Measurements from ENCODE around the gene MLN. TPM values are rescaled to one million over a fixed set of nuclear protein-coding genes. Genes with fewer than 3 reads are reported as not detected.

Gene MLN
- polyA plus RNA-seq, 1 of the 3 experiments (the other 2 are of a cell fraction), result not detected

DNA sequence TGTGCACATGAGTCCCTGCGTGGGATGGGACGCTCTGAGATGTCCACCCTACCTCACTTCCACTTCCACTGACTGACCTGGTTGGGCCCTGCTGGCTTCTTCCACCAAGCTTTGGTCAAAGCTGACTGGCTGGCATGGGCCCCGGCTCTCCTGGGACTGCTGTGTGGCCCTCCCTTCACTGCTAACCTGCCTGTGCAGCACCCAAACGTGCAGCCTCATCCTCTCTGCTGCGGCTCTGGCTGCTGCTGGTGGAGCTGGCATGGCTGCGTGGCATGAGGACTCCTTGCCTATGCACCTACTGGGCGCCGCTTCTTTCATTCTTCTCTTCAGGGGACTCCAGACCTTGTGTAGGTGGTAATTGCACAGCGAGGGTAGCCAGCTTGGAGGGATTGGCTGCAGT, 38.4 kb downstream of the MLN start:
- 91% methylated on average over 7 of the region's 9 CpGs for WGBS (ENCODE audit: low lambda C conversion rate)
- H3F3A ChIP-seq (replicated peaks; ENCODE audit: insufficient read depth), result peaks cover under 1% of the 10 kb centered on the region
- no peaks in the 10 kb centered on the region for H3K9me3 ChIP-seq
- H3K4me2 ChIP-seq, result no peak overlapping the region
- no peaks in the 10 kb centered on the region for H3K9me2 ChIP-seq
- H3K9ac ChIP-seq, result no peak overlapping the region
- ChIA-PET POLR2A (no interaction called here), CTCF (interaction anchor here (1.1 to 14.7 kb wide), 7 partner anchors 14 to 389 kb away, joined by 3 to 204 read pairs (median 63); partner anchors contain the start of genes IP6K3 and UQCC2)
- H4K20me1 ChIP-seq (ENCODE audit: insufficient read depth), result no peaks in the 10 kb centered on the region
- no peak overlapping the region for H3K4me3 ChIP-seq (ENCODE audit: low read depth in 2 of 2, low read length in 1 of 2)
- no peak overlapping the region for H2AFZ ChIP-seq (ENCODE audit: low read depth)
- H3K27me3 ChIP-seq (ENCODE audit: insufficient read depth), result no peaks in the 10 kb centered on the region
- TF ChIP-seq RAD21 (IDR thresholded peaks at IDR 0.05; ENCODE audit: low read length), result no peak
- no peak for TF ChIP-seq YY1 (IDR thresholded peaks at IDR 0.05; ENCODE audit: low read depth)
- no peak for TF ChIP-seq TCF12 (IDR thresholded peaks at IDR 0.05)
- no peak for TF ChIP-seq NFIC (IDR thresholded peaks at IDR 0.05; ENCODE audit: borderline replicate concordance)
- TF ChIP-seq EP300 (IDR thresholded peaks at IDR 0.05; ENCODE audit: borderline replicate concordance in 1 of 2, low read depth in 1 of 2, low read length in 1 of 2), result no peak
- TF ChIP-seq, protein P1, sequence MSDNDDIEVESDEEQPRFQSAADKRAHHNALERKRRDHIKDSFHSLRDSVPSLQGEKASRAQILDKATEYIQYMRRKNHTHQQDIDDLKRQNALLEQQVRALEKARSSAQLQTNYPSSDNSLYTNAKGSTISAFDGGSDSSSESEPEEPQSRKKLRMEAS (IDR thresholded peaks at IDR 0.05; ENCODE audit: low read depth), result no peak
- TF ChIP-seq, protein P2, sequence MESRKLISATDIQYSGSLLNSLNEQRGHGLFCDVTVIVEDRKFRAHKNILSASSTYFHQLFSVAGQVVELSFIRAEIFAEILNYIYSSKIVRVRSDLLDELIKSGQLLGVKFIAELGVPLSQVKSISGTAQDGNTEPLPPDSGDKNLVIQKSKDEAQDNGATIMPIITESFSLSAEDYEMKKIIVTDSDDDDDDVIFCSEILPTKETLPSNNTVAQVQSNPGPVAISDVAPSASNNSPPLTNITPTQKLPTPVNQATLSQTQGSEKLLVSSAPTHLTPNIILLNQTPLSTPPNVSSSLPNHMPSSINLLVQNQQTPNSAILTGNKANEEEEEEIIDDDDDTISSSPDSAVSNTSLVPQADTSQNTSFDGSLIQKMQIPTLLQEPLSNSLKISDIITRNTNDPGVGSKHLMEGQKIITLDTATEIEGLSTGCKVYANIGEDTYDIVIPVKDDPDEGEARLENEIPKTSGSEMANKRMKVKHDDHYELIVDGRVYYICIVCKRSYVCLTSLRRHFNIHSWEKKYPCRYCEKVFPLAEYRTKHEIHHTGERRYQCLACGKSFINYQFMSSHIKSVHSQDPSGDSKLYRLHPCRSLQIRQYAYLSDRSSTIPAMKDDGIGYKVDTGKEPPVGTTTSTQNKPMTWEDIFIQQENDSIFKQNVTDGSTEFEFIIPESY (IDR thresholded peaks at IDR 0.05; ENCODE audit: borderline replicate concordance, low read depth), result no peak
- TF ChIP-seq, protein P3, sequence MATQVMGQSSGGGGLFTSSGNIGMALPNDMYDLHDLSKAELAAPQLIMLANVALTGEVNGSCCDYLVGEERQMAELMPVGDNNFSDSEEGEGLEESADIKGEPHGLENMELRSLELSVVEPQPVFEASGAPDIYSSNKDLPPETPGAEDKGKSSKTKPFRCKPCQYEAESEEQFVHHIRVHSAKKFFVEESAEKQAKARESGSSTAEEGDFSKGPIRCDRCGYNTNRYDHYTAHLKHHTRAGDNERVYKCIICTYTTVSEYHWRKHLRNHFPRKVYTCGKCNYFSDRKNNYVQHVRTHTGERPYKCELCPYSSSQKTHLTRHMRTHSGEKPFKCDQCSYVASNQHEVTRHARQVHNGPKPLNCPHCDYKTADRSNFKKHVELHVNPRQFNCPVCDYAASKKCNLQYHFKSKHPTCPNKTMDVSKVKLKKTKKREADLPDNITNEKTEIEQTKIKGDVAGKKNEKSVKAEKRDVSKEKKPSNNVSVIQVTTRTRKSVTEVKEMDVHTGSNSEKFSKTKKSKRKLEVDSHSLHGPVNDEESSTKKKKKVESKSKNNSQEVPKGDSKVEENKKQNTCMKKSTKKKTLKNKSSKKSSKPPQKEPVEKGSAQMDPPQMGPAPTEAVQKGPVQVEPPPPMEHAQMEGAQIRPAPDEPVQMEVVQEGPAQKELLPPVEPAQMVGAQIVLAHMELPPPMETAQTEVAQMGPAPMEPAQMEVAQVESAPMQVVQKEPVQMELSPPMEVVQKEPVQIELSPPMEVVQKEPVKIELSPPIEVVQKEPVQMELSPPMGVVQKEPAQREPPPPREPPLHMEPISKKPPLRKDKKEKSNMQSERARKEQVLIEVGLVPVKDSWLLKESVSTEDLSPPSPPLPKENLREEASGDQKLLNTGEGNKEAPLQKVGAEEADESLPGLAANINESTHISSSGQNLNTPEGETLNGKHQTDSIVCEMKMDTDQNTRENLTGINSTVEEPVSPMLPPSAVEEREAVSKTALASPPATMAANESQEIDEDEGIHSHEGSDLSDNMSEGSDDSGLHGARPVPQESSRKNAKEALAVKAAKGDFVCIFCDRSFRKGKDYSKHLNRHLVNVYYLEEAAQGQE (IDR thresholded peaks at IDR 0.05; ENCODE audit: low read depth, low read length), result no peak
- no peak for TF ChIP-seq NRF1 (IDR thresholded peaks at IDR 0.05; ENCODE audit: low read depth, low read length)
- TF ChIP-seq MXI1 (IDR thresholded peaks at IDR 0.05; ENCODE audit: low read depth, low read length), result no peak
- TF ChIP-seq CHD2 (IDR thresholded peaks at IDR 0.05; ENCODE audit: low read length, partially characterized antibody), result no peak
- DNase-seq, result no peak
- no peaks in the 10 kb centered on the region for H3K79me2 ChIP-seq (ENCODE audit: insufficient read depth)
- H3K27ac ChIP-seq (ENCODE audit: low read depth in 2 of 2, low read length in 1 of 2), result no peak overlapping the region
- H3K4me1 ChIP-seq (ENCODE audit: control insufficient read depth in 1 of 2, insufficient read depth in 2 of 2, low read depth in 1 of 2, low read length in 1 of 2), result peaks cover 18 to 22% of the 10 kb centered on the region in 2 experiments; a peak in 2 of 4 replicates
- H3K36me3 ChIP-seq (replicated peaks in 1 of 2; ENCODE audit: control insufficient read depth in 1 of 2, insufficient read depth in 2 of 2, low read length in 1 of 2), result no peaks in the 10 kb centered on the region

DNA sequence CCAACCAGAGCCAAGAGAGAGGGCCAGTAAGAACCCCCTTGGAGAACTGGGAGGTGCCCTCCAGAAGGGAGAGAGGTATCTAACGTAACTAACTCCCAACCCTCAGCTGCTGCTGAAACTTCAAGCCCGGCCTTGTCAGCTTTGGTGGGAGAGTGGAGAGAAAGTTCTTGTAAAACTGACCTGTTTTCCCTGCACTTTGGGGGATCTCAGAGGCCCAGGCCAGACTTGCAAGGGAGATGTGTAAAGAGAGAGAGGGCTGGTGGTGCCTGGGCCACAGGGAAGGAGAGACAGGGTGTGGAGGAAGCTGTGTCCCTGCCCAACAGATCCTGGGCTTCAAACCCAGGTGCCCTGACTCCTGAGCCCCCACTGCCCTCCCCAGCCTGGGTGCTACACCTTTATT, 39.8 kb downstream of the MLN start:
- H3F3A ChIP-seq (replicated peaks; ENCODE audit: insufficient read depth), result no peaks in the 10 kb centered on the region
- H3K9me3 ChIP-seq, result no peaks in the 10 kb centered on the region
- H3K79me2 ChIP-seq (ENCODE audit: insufficient read depth), result no peaks in the 10 kb centered on the region
- H3K27me3 ChIP-seq (ENCODE audit: insufficient read depth), result no peaks in the 10 kb centered on the region
- DNase-seq, result no peak
- no peak for TF ChIP-seq YY1 (IDR thresholded peaks at IDR 0.05; ENCODE audit: low read depth)
- no peak for TF ChIP-seq TCF12 (IDR thresholded peaks at IDR 0.05)
- no peak for TF ChIP-seq MEF2A (IDR thresholded peaks at IDR 0.05; ENCODE audit: borderline replicate concordance, low read depth)
- TF ChIP-seq, protein P4, sequence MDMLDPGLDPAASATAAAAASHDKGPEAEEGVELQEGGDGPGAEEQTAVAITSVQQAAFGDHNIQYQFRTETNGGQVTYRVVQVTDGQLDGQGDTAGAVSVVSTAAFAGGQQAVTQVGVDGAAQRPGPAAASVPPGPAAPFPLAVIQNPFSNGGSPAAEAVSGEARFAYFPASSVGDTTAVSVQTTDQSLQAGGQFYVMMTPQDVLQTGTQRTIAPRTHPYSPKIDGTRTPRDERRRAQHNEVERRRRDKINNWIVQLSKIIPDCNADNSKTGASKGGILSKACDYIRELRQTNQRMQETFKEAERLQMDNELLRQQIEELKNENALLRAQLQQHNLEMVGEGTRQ (IDR thresholded peaks at IDR 0.05; ENCODE audit: borderline replicate concordance, low read depth, low read length), result no peak
- no peak for TF ChIP-seq NFIC (IDR thresholded peaks at IDR 0.05; ENCODE audit: borderline replicate concordance)
- no peak for TF ChIP-seq TEAD4 (IDR thresholded peaks at IDR 0.05; ENCODE audit: borderline replicate concordance, insufficient read depth)
- TF ChIP-seq RAD21 (IDR thresholded peaks at IDR 0.05; ENCODE audit: low read length), result no peak
- TF ChIP-seq FOSL2 (IDR thresholded peaks at IDR 0.05; ENCODE audit: borderline replicate concordance, low read depth), result no peak
- TF ChIP-seq EZH2phosphoT487 (IDR thresholded peaks at IDR 0.05; ENCODE audit: borderline replicate concordance, low read depth), result no peak
- peaks cover 4 to 21% of the 10 kb centered on the region in 2 experiments; a peak in 2 of 4 replicates for H3K4me1 ChIP-seq (ENCODE audit: control insufficient read depth in 1 of 2, insufficient read depth in 2 of 2, low read depth in 1 of 2, low read length in 1 of 2)
- H4K20me1 ChIP-seq (ENCODE audit: insufficient read depth), result no peaks in the 10 kb centered on the region
- no peak overlapping the region for H3K4me2 ChIP-seq
- H3K4me3 ChIP-seq (ENCODE audit: low read depth in 2 of 2, low read length in 1 of 2), result no peak overlapping the region
- no peak overlapping the region for H3K9ac ChIP-seq
- H2AFZ ChIP-seq (ENCODE audit: low read depth), result no peak overlapping the region
- WGBS (ENCODE audit: low lambda C conversion rate), result 88% methylated on average over 2 of the region's 2 CpGs
- H3K36me3 ChIP-seq (replicated peaks in 1 of 2; ENCODE audit: control insufficient read depth in 1 of 2, insufficient read depth in 2 of 2, low read length in 1 of 2), result no peaks in the 10 kb centered on the region
- ChIA-PET CTCF (interaction anchor here (0.9 to 14.7 kb wide), 11 partner anchors 17 to 400 kb away, joined by 3 to 204 read pairs (median 6); partner anchors contain the start of genes IP6K3, LEMD2 and UQCC2), POLR2A (no interaction called here)
- H3K27ac ChIP-seq (ENCODE audit: low read depth in 2 of 2, low read length in 1 of 2), result no peak overlapping the region
- no peaks in the 10 kb centered on the region for H3K9me2 ChIP-seq

Measured in SK-N-SH (cell line).